ENCODE data around the gene BLOC1S1.

DNA sequence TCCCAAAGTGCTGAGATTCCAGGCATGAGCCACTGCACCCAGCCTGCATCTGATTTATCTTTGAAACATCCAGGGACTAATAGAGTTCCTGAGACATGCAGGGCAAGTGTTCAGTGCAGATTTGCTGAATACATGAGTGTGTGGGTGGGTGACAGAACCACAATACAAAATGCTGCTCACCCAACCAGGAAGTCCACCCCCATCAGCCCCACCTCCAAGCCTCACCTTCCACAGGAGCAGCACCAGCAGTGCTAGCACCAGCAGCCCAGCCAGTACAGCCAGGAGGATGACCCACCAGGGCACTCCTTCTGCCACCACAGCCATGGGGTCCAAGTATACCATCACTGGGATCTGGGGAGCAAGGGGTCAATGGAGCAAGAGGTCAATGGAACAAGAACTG is 28.1 kb upstream of the BLOC1S1 start:
- TF ChIP-seq, protein P1, sequence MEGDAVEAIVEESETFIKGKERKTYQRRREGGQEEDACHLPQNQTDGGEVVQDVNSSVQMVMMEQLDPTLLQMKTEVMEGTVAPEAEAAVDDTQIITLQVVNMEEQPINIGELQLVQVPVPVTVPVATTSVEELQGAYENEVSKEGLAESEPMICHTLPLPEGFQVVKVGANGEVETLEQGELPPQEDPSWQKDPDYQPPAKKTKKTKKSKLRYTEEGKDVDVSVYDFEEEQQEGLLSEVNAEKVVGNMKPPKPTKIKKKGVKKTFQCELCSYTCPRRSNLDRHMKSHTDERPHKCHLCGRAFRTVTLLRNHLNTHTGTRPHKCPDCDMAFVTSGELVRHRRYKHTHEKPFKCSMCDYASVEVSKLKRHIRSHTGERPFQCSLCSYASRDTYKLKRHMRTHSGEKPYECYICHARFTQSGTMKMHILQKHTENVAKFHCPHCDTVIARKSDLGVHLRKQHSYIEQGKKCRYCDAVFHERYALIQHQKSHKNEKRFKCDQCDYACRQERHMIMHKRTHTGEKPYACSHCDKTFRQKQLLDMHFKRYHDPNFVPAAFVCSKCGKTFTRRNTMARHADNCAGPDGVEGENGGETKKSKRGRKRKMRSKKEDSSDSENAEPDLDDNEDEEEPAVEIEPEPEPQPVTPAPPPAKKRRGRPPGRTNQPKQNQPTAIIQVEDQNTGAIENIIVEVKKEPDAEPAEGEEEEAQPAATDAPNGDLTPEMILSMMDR (IDR thresholded peaks at IDR 0.05) = no peak
- TF ChIP-seq POLR2AphosphoS5 (IDR thresholded peaks at IDR 0.05) (no peak), EP300 (IDR thresholded peaks at IDR 0.05) (no peak)
